IMR-90 (cell line): ENCODE results near the gene TNFRSF14. TPM values are rescaled to one million over a fixed set of nuclear protein-coding genes. Genes with fewer than 3 reads are reported as not detected.

ENCODE experiments used
- ATAC-seq: fragments of 200-7000 bp; cut with Tn5 transposase; 2 replicates; pipeline ENCODE4 v1.9.1; 2020; ENCODE audit warnings: low read depth, mild to moderate bottlenecking, moderate library complexity
- BruUV-seq: library from RNA; stranded (reverse); fragments of 400-500 nt; replicated peaks from 2 replicates; lab custom pipeline; 2021; lab: Mats Ljungman, UMichigan
- CTCF ChIA-PET: fragments of 300-600 bp; formaldehyde crosslinking; extraction: SDS; loops from one replicate; lab custom pipeline; 2021; ENCODE audit warnings: antibody characterized with exemption; lab: Yijun Ruan, JAX
- POLR2A ChIA-PET: fragments of 300-600 bp; sonication (Branson Sonifier 250); formaldehyde crosslinking; loops from one replicate; lab custom pipeline; 2022; ENCODE audit warnings: antibody characterized with exemption; ENCODE audit not compliant: unreplicated experiment; lab: Charles Lee
- DNase-seq: peaks from one replicate; pipeline ENCODE4 v3.0.0; 2013
- H2AFZ ChIP-seq: replicated peaks from 2 replicates; pipeline ENCODE3; 2013; ENCODE audit warnings: low read length, mild to moderate bottlenecking; ENCODE audit not compliant: poor library complexity
- H2AK5ac ChIP-seq: 2 replicates; pipeline ENCODE4 v1.6.1; 2013; ENCODE audit warnings: low read depth, low read length, inconsistent platforms
- H2AK9ac ChIP-seq: replicated peaks from 2 replicates; pipeline ENCODE3; 2013; ENCODE audit warnings: mild to moderate bottlenecking, low read depth, low read length, moderate library complexity; ENCODE audit not compliant: poor library complexity
- H2BK120ac ChIP-seq: 2 replicates; pipeline ENCODE4 v1.6.1; 2013; ENCODE audit warnings: low read depth, low read length, inconsistent platforms
- H2BK15ac ChIP-seq: 3 replicates; pipeline ENCODE4 v1.6.1; 2013; ENCODE audit warnings: low read depth, low read length, inconsistent platforms
- H2BK20ac ChIP-seq: 2 replicates; pipeline ENCODE4 v1.6.1; 2013; ENCODE audit warnings: low read depth, mild to moderate bottlenecking, inconsistent platforms, low read length, moderate library complexity
- H2BK5ac ChIP-seq: 2 replicates; pipeline ENCODE4 v1.6.1; 2013; ENCODE audit warnings: mild to moderate bottlenecking, low read depth, low read length, inconsistent platforms; ENCODE audit not compliant: poor library complexity, severe bottlenecking
- H3K14ac ChIP-seq: replicated peaks from 2 replicates; pipeline ENCODE4 v1.6.1; 2013; ENCODE audit warnings: low read depth, low read length, inconsistent platforms
- H3K18ac ChIP-seq: 2 replicates; pipeline ENCODE4 v1.6.1; 2013; ENCODE audit warnings: low read depth, low read length, control low read depth
- H3K23ac ChIP-seq: 2 replicates; pipeline ENCODE4 v1.6.1; 2013; ENCODE audit warnings: low read depth, low read length, inconsistent platforms
- H3K27ac ChIP-seq: 2 replicates; pipeline ENCODE4 v1.5.1; 2013; ENCODE audit warnings: mild to moderate bottlenecking, control low read depth, low read length; ENCODE audit not compliant: insufficient read depth
- H3K27me3 ChIP-seq: 2 replicates; pipeline ENCODE4 v1.6.1; 2013; ENCODE audit warnings: low read length; ENCODE audit not compliant: control insufficient read depth, insufficient read depth
- H3K36me3 ChIP-seq: 2 replicates; pipeline ENCODE4 v1.6.1; 2013; ENCODE audit warnings: low read length, mixed read lengths; ENCODE audit not compliant: control insufficient read depth, insufficient read depth
- H3K4ac ChIP-seq: 2 replicates; pipeline ENCODE4 v1.6.1; 2013; ENCODE audit warnings: low read depth, low read length, inconsistent platforms
- H3K4me1 ChIP-seq: 2 replicates; pipeline ENCODE4 v1.6.1; 2013; ENCODE audit warnings: low read length, mixed read lengths; ENCODE audit not compliant: control insufficient read depth, insufficient read depth
- H3K4me2 ChIP-seq: 2 replicates; pipeline ENCODE4 v1.6.1; 2013; ENCODE audit warnings: low read depth, mild to moderate bottlenecking, control low read depth, low read length, moderate library complexity
- H3K4me3 ChIP-seq: 2 replicates; pipeline ENCODE4 v1.5.1; 2013; ENCODE audit warnings: low read depth, mild to moderate bottlenecking, control low read depth, low read length, moderate library complexity; ENCODE audit not compliant: insufficient read depth
- H3K56ac ChIP-seq: 2 replicates; pipeline ENCODE4 v1.6.1; 2013; ENCODE audit warnings: low read length, inconsistent platforms; ENCODE audit not compliant: insufficient read depth; ENCODE audit errors: extremely low read depth
- H3K79me1 ChIP-seq, 2 experiments: 2 replicates each; pipeline ENCODE4 v1.6.1; 2013; ENCODE audit warnings: low read length in 2 of 2, inconsistent platforms in 1 of 2, low read depth in 1 of 2
- H3K9ac ChIP-seq: 2 replicates; pipeline ENCODE4 v1.6.1; 2013; ENCODE audit warnings: low read depth, low read length, control low read depth
- H3K9me1 ChIP-seq: 2 replicates; pipeline ENCODE4 v1.6.1; 2013; ENCODE audit warnings: low read length, inconsistent platforms; ENCODE audit not compliant: insufficient read depth
- H3K9me3 ChIP-seq: 2 replicates; pipeline ENCODE4 v1.6.1; 2013; ENCODE audit warnings: low read length; ENCODE audit not compliant: control insufficient read depth, insufficient read depth
- H4K20me1 ChIP-seq: 2 replicates; pipeline ENCODE4 v1.6.1; 2013; ENCODE audit warnings: low read length, inconsistent platforms; ENCODE audit not compliant: insufficient read depth
- H4K5ac ChIP-seq: 2 replicates; pipeline ENCODE4 v1.6.1; 2013; ENCODE audit warnings: mild to moderate bottlenecking, low read depth, low read length, control low read depth
- H4K8ac ChIP-seq, 2 experiments: 2 replicates each; pipeline ENCODE4 v1.6.1; 2013; ENCODE audit warnings: low read depth in 2 of 2, low read length in 2 of 2, control low read depth in 1 of 2, inconsistent platforms in 1 of 2
- H4K91ac ChIP-seq: 2 replicates; pipeline ENCODE4 v1.6.1; 2013; ENCODE audit warnings: low read depth, low read length, inconsistent platforms; ENCODE audit not compliant: insufficient read depth
- CEBPB ChIP-seq: IDR thresholded peaks from 2 replicates; pipeline ENCODE4 v1.6.1; 2012; ENCODE audit warnings: low read depth, low read length, improper control_type of control experiment
- CHD1 ChIP-seq: IDR thresholded peaks from 2 replicates; pipeline ENCODE4 v1.6.1; 2012; ENCODE audit warnings: low read depth, low read length, improper control_type of control experiment
- CTCF ChIP-seq: conservative IDR thresholded peaks from 2 replicates; pipeline ENCODE4 v1.5.1; 2012; ENCODE audit warnings: mild to moderate bottlenecking, low read depth, low read length, improper control_type of control experiment
- ELK1 ChIP-seq: fragments of 150-350 bp; IDR thresholded peaks from 2 replicates; pipeline ENCODE4 v1.6.1; 2016; ENCODE audit warnings: low read depth, mild to moderate bottlenecking, low read length, moderate library complexity, borderline replicate concordance
- MAFK ChIP-seq: IDR thresholded peaks from 2 replicates; pipeline ENCODE4 v1.6.1; 2012; ENCODE audit warnings: low read depth, low read length, improper control_type of control experiment
- MAZ ChIP-seq: IDR thresholded peaks from 2 replicates; pipeline ENCODE4 v1.6.1; 2012; ENCODE audit warnings: low read depth, mild to moderate bottlenecking, low read length, improper control_type of control experiment, moderate library complexity, borderline replicate concordance
- MXI1 ChIP-seq: IDR thresholded peaks from 2 replicates; pipeline ENCODE4 v1.6.1; 2012; ENCODE audit warnings: low read depth, mild to moderate bottlenecking, low read length, moderate library complexity, borderline replicate concordance
- RAD21 ChIP-seq: IDR thresholded peaks from 2 replicates; pipeline ENCODE4 v1.6.1; 2012; ENCODE audit warnings: low read length, improper control_type of control experiment
- RCOR1 ChIP-seq: IDR thresholded peaks from 2 replicates; pipeline ENCODE4 v1.6.1; 2012; ENCODE audit warnings: mild to moderate bottlenecking, low read length, improper control_type of control experiment; ENCODE audit not compliant: insufficient replicate concordance
- WGBS, 2 experiments: methylation state at CpG; one replicate each; pipeline versions ENCODE4 v1.1.5 to v1.1.7; 2013; ENCODE audit warnings: missing lambda C conversion rate in 2 of 2; ENCODE audit not compliant: insufficient read length in 1 of 2; ENCODE audit errors: extremely low coverage in 2 of 2; 5-methylcytosine and 5-hydroxymethylcytosine counted together
- dilution Hi-C: fragments of 300-500 bp; cut with HindIII; formaldehyde crosslinking; loops from one replicate; pipeline ENCODE4 v1.14.3; 2018; ENCODE audit warnings: low sequenced_read_pairs; ENCODE audit not compliant: unreplicated experiment
- in situ Hi-C: fragments of 300-500 bp; cut with MboI; formaldehyde crosslinking; loops from 3 replicates; pipeline ENCODE4 v1.14.3; 2019; ENCODE audit warnings: low sequenced_read_pairs, inconsistent platforms, mixed read lengths
- intact Hi-C: fragments of 100-400 bp; cut with micrococcal nuclease; formaldehyde crosslinking; loops from 2 replicates; pipeline ENCODE4 v1.10.0; 2022
- polyA plus RNA-seq, 3 experiments: library from polyadenylated mRNA; depleted of rRNA; stranded (reverse); fragments of >200 nt; gene quantifications; 2 replicates each; pipeline ENCODE4 v1.2.3, GENCODE V29; 2012; ENCODE audit warnings: low replicate concordance in 1 of 3
- total RNA-seq: library from RNA; depleted of rRNA; stranded (reverse); fragments of >200 nt; gene quantifications from 2 replicates; pipeline ENCODE4 v1.2.3, GENCODE V29; 2012

TNFRSF14 gene
- total and polyA plus RNA-seq, 2 of the 4 experiments (the other 2 are of a cell fraction), result 1.3 to 4.2 TPM

GRCh38 chr1:2553871-2554620 is 2.1 kb upstream of the TNFRSF14 start (continued):
- TF ChIP-seq MAFK, result no peak

- H4K20me1 ChIP-seq, result no peaks in the 10 kb centered on the region
- in situ Hi-C loops (no loop called here), dilution Hi-C loops (no loop called here), intact Hi-C loops (loop anchor here (2.0 kb wide), 1 partner anchor 870 kb away; no protein-coding TSS in a partner anchor)
- no peaks in the 10 kb centered on the region for H3K9me3 ChIP-seq
- no peak overlapping the region for H3K4ac ChIP-seq
- no peak overlapping the region for H2AFZ ChIP-seq
- H4K91ac ChIP-seq, result no peak overlapping the region
- no peak overlapping the region for H2BK120ac ChIP-seq
- H3K9ac ChIP-seq, result no peak overlapping the region
- no peak overlapping the region for H3K14ac ChIP-seq
- no peaks in the 10 kb centered on the region for H3K9me1 ChIP-seq
- no peak overlapping the region for H3K4me2 ChIP-seq
- no peak overlapping the region for H2BK20ac ChIP-seq
- H3K56ac ChIP-seq, result no peak overlapping the region
- H4K5ac ChIP-seq, result no peak overlapping the region
- H3K4me3 ChIP-seq, result no peak overlapping the region
- H3K27ac ChIP-seq, result no peak overlapping the region
- TF ChIP-seq MAZ (no peak), CTCF (peak; percentile 34), ELK1 (no peak), CEBPB (no peak), MXI1 (no peak), RAD21 (peak; percentile 45; the same call in 1 of the 2 replicates), RCOR1 (no peak), CHD1 (no peak)
- H3K27me3 ChIP-seq, result no peaks in the 10 kb centered on the region; the same call in 1 of the 2 replicates
- ATAC-seq, result no peak
- no peaks in the 10 kb centered on the region for H3K79me1 ChIP-seq
- peak overlapping the region; percentile 28 for H2AK9ac ChIP-seq
- H3K36me3 ChIP-seq, result no peaks in the 10 kb centered on the region
- BruUV-seq, result no TSS peak
- WGBS, 2 experiments, result 90% methylated on average over 2 of the region's 19 CpGs; no CpG with 5 or more reads in 1 of the 2 experiments
- CTCF ChIA-PET, result no interaction called here
- DNase-seq, result no peak
- H3K23ac ChIP-seq, result no peak overlapping the region
- no peak overlapping the region for H2BK5ac ChIP-seq
- POLR2A ChIA-PET, result no interaction called here
- H3K4me1 ChIP-seq, result no peaks in the 10 kb centered on the region
- H2AK5ac ChIP-seq, result no peak overlapping the region
- no peak overlapping the region for H3K18ac ChIP-seq
- no peak overlapping the region for H2BK15ac ChIP-seq
- H4K8ac ChIP-seq, result no peak overlapping the region
These were observed 1.4 kb upstream of the TNFRSF14 start for GRCh38 chr1:2554621-2555387.
